ENCODE measurements around the gene MYOZ3. TPM values are rescaled to one million over a fixed set of nuclear protein-coding genes. Genes with fewer than 3 reads are reported as not detected.

The MYOZ3 gene
- total RNA-seq, 4 donors from 2014 or later: 0.10 TPM; not detected in 3

GRCh38 chr5:150676578-150676977 is 15.5 kb downstream of the MYOZ3 start:
- H3K4me3 ChIP-seq (ENCODE audit: low read depth, poor library complexity, severe bottlenecking): no peak overlapping the region
- DNase-seq (ENCODE audit: low spot score in 2 of 2): peak in 1 of 2 donors; percentile 43
- TF ChIP-seq CTCF (IDR thresholded peaks at IDR 0.05) (no peak), POLR2A (IDR thresholded peaks at IDR 0.05) (no peak)
- intact Hi-C loops (cut with DNase I; ENCODE audit: low total_unique reads): no loop called here
- 92 to 94% methylated on average over 8 to 9 of the region's 9 CpGs for WGBS, 2 donors

GRCh38 chr5:150689120-150689519 is 28.1 kb downstream of the MYOZ3 start:
- WGBS, 2 donors: 35 to 48% methylated on average over 1 of the region's 1 CpG
- TF ChIP-seq POLR2A (IDR thresholded peaks at IDR 0.05) (no peak), CTCF (IDR thresholded peaks at IDR 0.05) (no peak)
- H3K4me3 ChIP-seq (ENCODE audit: low read depth, poor library complexity, severe bottlenecking): no peak overlapping the region
- DNase-seq (ENCODE audit: low spot score in 2 of 2): no peak
- intact Hi-C loops (cut with DNase I; ENCODE audit: low total_unique reads): no loop called here

GRCh38 chr5:150690760-150691159 is 29.7 kb downstream of the MYOZ3 start:
- no peak for TF ChIP-seq CTCF (IDR thresholded peaks at IDR 0.05)
- TF ChIP-seq POLR2A (IDR thresholded peaks at IDR 0.05): no peak
- H3K4me3 ChIP-seq (ENCODE audit: low read depth, poor library complexity, severe bottlenecking): no peak overlapping the region
- peak in 1 of 2 donors; percentile 4 for DNase-seq (ENCODE audit: low spot score in 2 of 2)
- intact Hi-C loops (cut with DNase I; ENCODE audit: low total_unique reads): no loop called here
- WGBS, 2 donors: 75 to 76% methylated on average over 6 of the region's 6 CpGs

- intact Hi-C loops (cut with DNase I; ENCODE audit: low total_unique reads): no loop called here
- no peak for TF ChIP-seq POLR2A (IDR thresholded peaks at IDR 0.05)
- no peak for TF ChIP-seq CTCF (IDR thresholded peaks at IDR 0.05)
- 84 to 88% methylated on average over 3 of the region's 3 CpGs for WGBS, 2 donors
- no peak for DNase-seq (ENCODE audit: low spot score in 2 of 2)
- H3K4me3 ChIP-seq (ENCODE audit: low read depth, poor library complexity, severe bottlenecking): no peak overlapping the region
Measured at GRCh38 chr5:150692276-150692675, 31.2 kb downstream of the MYOZ3 start.

- WGBS, 2 donors: 73 to 74% methylated on average over 3 of the region's 3 CpGs
- no peak overlapping the region for H3K4me3 ChIP-seq (ENCODE audit: low read depth, poor library complexity, severe bottlenecking)
- no peak for DNase-seq (ENCODE audit: low spot score in 2 of 2)
- intact Hi-C loops (cut with DNase I; ENCODE audit: low total_unique reads): no loop called here
- TF ChIP-seq CTCF (IDR thresholded peaks at IDR 0.05) (no peak), POLR2A (IDR thresholded peaks at IDR 0.05) (no peak)
Measured at GRCh38 chr5:150694612-150695011, 33.6 kb downstream of the MYOZ3 start.

- no peak for TF ChIP-seq CTCF (IDR thresholded peaks at IDR 0.05)
- DNase-seq (ENCODE audit: low spot score in 2 of 2): no peak
- intact Hi-C loops (cut with DNase I; ENCODE audit: low total_unique reads): no loop called here
- peak overlapping the region; percentile 99 for H3K4me3 ChIP-seq (ENCODE audit: low read depth, poor library complexity, severe bottlenecking)
- WGBS, 2 donors: 1% methylated on average over 15 of the region's 15 CpGs
Measured at GRCh38 chr5:150700246-150700593, 39.2 kb downstream of the MYOZ3 start.

Measured in lower leg skin (tissue), 4 donors.